D721Med (cell line): ENCODE results near the gene TMED8.

Experiments used
- DNase-seq: peaks from one replicate; pipeline ENCODE4 v3.0.0; 2011; ENCODE audit warnings: low spot score; ENCODE audit not compliant: insufficient read length
- FAIRE-seq: peaks from 2 replicates; lab custom pipeline; 2011; peaks lifted over from hg19 to GRCh38; lab: Jason Lieb, UNC
- CTCF ChIP-seq: IDR thresholded peaks from 2 replicates; pipeline ENCODE4 v1.5.1; 2012; ENCODE audit warnings: mild to moderate bottlenecking, control low read depth; ENCODE audit not compliant: insufficient read depth; ENCODE audit errors: missing control alignments

The TMED8 gene

GRCh38 chr14:77335576-77335975 is 41.3 kb downstream of the TMED8 start:
- DNase-seq = no peak
- TF ChIP-seq CTCF = no peak
- FAIRE-seq = no peak

GRCh38 chr14:77329872-77330271 is 47.0 kb downstream of the TMED8 start:
- FAIRE-seq (no peak), DNase-seq (no peak)
- TF ChIP-seq CTCF = no peak

GRCh38 chr14:77327111-77327510 is 49.8 kb downstream of the TMED8 start:
- DNase-seq = peak; percentile 44
- FAIRE-seq = no peak
- TF ChIP-seq CTCF = no peak

GRCh38 chr14:77325746-77326094 is 51.2 kb downstream of the TMED8 start:
- DNase-seq (no peak), FAIRE-seq (no peak)
- TF ChIP-seq CTCF = no peak

GRCh38 chr14:77324816-77325745 is 51.8 kb downstream of the TMED8 start:
- DNase-seq (no peak), FAIRE-seq (no peak)
- no peak for TF ChIP-seq CTCF

- no peak for FAIRE-seq
- DNase-seq = no peak
- TF ChIP-seq CTCF = no peak
Measured at GRCh38 chr14:77324289-77324688, 52.6 kb downstream of the TMED8 start.

- FAIRE-seq (no peak), DNase-seq (no peak)
- TF ChIP-seq CTCF = no peak
Measured at GRCh38 chr14:77323571-77323970, 53.3 kb downstream of the TMED8 start.
